Measurements from ENCODE around the gene ASS1. TPM values are rescaled to one million over a fixed set of nuclear protein-coding genes. Genes with fewer than 3 reads are reported as not detected.

ASS1 gene
- total RNA-seq, 1 experiment from 2014 or later = 118 TPM

DNA sequence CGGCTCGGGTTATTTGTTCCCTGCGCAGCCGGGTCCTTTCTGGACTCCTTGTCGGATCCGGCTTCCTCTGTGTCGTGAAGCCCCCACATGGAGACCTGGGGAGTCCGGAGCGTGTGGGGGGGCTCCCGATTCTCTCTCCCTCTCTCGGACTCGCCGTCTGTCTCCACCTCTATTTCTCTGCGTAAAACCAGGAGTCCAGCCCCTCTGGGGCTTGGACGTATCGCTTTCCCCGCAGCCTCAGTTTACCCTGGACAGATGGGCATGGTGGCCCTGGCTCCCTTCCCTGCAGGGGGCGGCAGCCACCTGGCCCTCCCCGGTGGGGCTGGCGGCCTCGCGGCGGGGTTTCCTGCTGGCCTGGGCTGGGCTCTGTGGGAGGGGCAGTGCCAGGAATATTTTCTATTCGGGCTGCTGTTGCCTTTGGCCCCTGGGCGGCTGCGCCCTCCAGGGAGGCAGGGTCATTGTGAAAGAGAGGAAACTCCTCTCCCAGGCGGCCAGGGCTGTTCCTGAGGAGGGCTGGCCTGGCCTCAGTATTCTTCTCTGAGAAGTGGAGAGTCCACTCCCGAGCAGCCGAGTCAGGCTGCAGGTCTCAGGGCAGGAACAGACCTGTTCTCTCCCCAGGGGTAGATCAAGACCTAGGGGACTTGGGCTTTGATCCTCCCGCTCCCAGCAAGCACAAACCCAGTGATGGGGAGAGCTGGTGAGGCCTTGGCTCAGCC, 665 bp downstream of the ASS1 start:
- POLR2A ChIA-PET = interaction anchor here (0.6 kb wide), 2 partner anchors 76 to 134 kb away, joined by 4 to 7 read pairs; partner anchors contain the start of gene FUBP3
- Mint-ChIP-seq H3K4me1 (ENCODE audit: low read depth, unreplicated experiment) (peaks cover 27% of the 10 kb centered on the region), H3K9me3 (ENCODE audit: unreplicated experiment) (peaks cover 13% of the 10 kb centered on the region), H3K27me3 (ENCODE audit: insufficient read depth, unreplicated experiment) (no peaks in the 10 kb centered on the region), H3K4me3 (ENCODE audit: unreplicated experiment) (peak overlapping the region; percentile 76), H3K27ac (ENCODE audit: unreplicated experiment) (peak overlapping the region; percentile 55), H3K36me3 (ENCODE audit: insufficient read depth, unreplicated experiment) (peaks cover 5% of the 10 kb centered on the region)
- BruUV-seq (replicated peaks) = TSS peak; percentile 40
- no peaks in the 10 kb centered on the region for H3K36me3 ChIP-seq (ENCODE audit: control insufficient read depth, insufficient read depth, low read length)
- CTCF ChIA-PET = interaction anchor here (0.6 to 1.4 kb wide), 2 partner anchors 15 to 69 kb away, joined by 3 to 7 read pairs; no protein-coding TSS in a partner anchor
- TF ChIP-seq, protein P1, sequence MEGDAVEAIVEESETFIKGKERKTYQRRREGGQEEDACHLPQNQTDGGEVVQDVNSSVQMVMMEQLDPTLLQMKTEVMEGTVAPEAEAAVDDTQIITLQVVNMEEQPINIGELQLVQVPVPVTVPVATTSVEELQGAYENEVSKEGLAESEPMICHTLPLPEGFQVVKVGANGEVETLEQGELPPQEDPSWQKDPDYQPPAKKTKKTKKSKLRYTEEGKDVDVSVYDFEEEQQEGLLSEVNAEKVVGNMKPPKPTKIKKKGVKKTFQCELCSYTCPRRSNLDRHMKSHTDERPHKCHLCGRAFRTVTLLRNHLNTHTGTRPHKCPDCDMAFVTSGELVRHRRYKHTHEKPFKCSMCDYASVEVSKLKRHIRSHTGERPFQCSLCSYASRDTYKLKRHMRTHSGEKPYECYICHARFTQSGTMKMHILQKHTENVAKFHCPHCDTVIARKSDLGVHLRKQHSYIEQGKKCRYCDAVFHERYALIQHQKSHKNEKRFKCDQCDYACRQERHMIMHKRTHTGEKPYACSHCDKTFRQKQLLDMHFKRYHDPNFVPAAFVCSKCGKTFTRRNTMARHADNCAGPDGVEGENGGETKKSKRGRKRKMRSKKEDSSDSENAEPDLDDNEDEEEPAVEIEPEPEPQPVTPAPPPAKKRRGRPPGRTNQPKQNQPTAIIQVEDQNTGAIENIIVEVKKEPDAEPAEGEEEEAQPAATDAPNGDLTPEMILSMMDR (IDR thresholded peaks at IDR 0.05; ENCODE audit: insufficient read depth in 1 of 2, low read depth in 1 of 2, low read length in 1 of 2, severe bottlenecking in 1 of 2, unreplicated experiment in 1 of 2) = peak in 1 of 2 experiments; percentile 30
- H3K27me3 ChIP-seq (replicated peaks; ENCODE audit: control insufficient read depth, insufficient read depth, low read length) = no peaks in the 10 kb centered on the region
- peaks cover 37% of the 10 kb centered on the region for H3K4me1 ChIP-seq
- DNase-seq = peak; percentile 65 to 66
- intact Hi-C loops (cut with micrococcal nuclease; ENCODE audit: unreplicated experiment) = no loop called here
- peak overlapping the region; percentile 74 for H3K4me3 ChIP-seq (ENCODE audit: low read depth, low read length)
- no peaks in the 10 kb centered on the region; the same call in none of the 2 replicates for H3K9me3 ChIP-seq

DNA sequence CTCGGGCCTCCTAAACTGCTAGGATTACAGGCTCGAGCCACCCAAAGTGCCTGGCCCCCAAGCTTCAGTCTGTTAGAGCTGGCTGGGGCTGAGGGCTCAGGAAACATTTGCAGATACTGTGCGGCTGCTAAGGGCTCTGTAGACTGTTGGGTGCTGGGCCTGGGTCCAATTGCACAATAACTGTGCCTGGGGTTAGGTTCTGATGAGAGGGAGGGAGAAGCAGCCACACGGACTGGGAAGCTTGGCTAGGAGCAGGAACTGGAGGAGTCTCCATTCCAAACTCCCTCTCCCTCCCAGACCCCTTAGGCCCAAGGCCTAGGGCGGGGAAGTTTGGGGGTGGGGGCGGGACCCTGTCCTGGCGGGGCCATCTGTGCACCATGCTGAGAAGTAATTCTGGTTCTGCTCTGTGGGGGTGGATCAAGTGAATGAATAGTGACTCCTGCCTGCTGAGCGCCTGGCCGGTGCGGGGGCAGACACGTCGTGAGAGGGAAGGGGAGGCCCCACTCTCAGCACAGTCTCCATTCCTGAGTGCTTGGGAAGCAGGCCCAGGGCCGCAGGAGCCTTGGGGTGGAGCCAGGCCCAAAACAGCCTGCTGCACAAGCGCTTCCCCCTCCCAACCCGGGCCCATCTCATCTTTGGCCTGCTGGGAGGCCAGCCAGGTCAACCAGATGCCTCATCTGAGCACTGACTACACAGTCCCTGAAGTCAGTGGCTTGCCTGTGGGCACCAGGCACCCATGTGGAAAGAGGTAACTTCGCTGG, 1.5 kb downstream of the ASS1 start:
- Mint-ChIP-seq H3K27ac (ENCODE audit: unreplicated experiment) (peak overlapping the region; percentile 55), H3K4me1 (ENCODE audit: low read depth, unreplicated experiment) (peaks cover 27% of the 10 kb centered on the region), H3K27me3 (ENCODE audit: insufficient read depth, unreplicated experiment) (no peaks in the 10 kb centered on the region), H3K9me3 (ENCODE audit: unreplicated experiment) (peaks cover 12% of the 10 kb centered on the region), H3K4me3 (ENCODE audit: unreplicated experiment) (peak overlapping the region; percentile 76), H3K36me3 (ENCODE audit: insufficient read depth, unreplicated experiment) (peaks cover 5% of the 10 kb centered on the region)
- ChIA-PET CTCF (interaction anchor here (0.6 to 1.4 kb wide), 2 partner anchors 14 to 70 kb away, joined by 3 to 7 read pairs; no protein-coding TSS in a partner anchor), POLR2A (interaction anchor here (0.6 to 0.8 kb wide), 2 partner anchors 10 to 75 kb away, joined by 4 read pairs; no protein-coding TSS in a partner anchor)
- Histone ChIP-seq H3K4me1 (peaks cover 45% of the 10 kb centered on the region), H3K27me3 (replicated peaks; ENCODE audit: control insufficient read depth, insufficient read depth, low read length) (no peaks in the 10 kb centered on the region), H3K4me3 (ENCODE audit: low read depth, low read length) (no peak overlapping the region; the same call in 1 of the 2 replicates), H3K36me3 (ENCODE audit: control insufficient read depth, insufficient read depth, low read length) (no peaks in the 10 kb centered on the region), H3K9me3 (no peaks in the 10 kb centered on the region; the same call in 1 of the 2 replicates)
- peak; percentile 26 to 66 for DNase-seq
- TF ChIP-seq, protein P1 (IDR thresholded peaks at IDR 0.05; ENCODE audit: insufficient read depth in 1 of 2, low read depth in 1 of 2, low read length in 1 of 2, severe bottlenecking in 1 of 2, unreplicated experiment in 1 of 2) = no peak
- intact Hi-C loops (cut with micrococcal nuclease; ENCODE audit: unreplicated experiment) = no loop called here
- BruUV-seq (replicated peaks) = no TSS peak

DNA sequence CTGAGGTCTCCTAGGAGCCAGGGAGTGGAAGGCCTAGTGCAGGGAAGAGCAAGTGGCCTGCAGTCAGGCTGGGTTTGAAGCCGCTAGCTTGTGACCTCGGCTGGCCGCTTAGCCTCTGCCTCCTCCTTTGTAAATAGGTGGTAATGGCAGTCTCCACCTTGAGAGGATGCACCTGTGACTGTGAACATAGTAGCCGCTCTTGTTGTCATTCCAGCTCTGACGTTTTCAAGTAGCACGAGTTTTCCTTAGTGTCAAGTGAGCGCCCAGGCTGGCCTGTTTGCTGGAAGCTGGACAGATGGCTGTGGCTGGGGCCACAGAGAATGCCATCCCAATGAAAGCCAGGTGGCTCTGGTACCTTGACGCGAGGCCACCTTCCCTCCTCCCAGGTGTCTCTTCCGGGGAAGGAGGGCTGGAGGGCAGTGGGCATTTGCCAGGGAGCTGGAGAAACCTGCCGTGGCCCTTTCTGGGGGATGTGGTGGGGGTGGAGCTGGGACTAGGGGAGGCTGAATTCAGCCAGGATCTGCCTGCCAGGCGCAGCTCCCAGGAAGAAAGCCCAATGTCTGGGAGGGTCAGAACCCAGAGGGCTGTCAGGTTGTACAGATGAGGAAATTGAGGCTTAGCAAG, 2.5 kb downstream of the ASS1 start:
- Histone ChIP-seq H3K27me3 (replicated peaks; ENCODE audit: control insufficient read depth, insufficient read depth, low read length) (no peaks in the 10 kb centered on the region), H3K36me3 (ENCODE audit: control insufficient read depth, insufficient read depth, low read length) (no peaks in the 10 kb centered on the region), H3K4me3 (ENCODE audit: low read depth, low read length) (no peak overlapping the region), H3K4me1 (peaks cover 52% of the 10 kb centered on the region), H3K9me3 (no peaks in the 10 kb centered on the region)
- intact Hi-C loops (cut with micrococcal nuclease; ENCODE audit: unreplicated experiment) = no loop called here
- POLR2A ChIA-PET = interaction anchor here (0.8 kb wide), 1 partner anchor 11 kb away, joined by 4 read pairs; no protein-coding TSS in a partner anchor
- H3K4me1 Mint-ChIP-seq (ENCODE audit: low read depth, unreplicated experiment) = peaks cover 27% of the 10 kb centered on the region
- peaks cover 5% of the 10 kb centered on the region for H3K36me3 Mint-ChIP-seq (ENCODE audit: insufficient read depth, unreplicated experiment)
- TF ChIP-seq, protein P1 (IDR thresholded peaks at IDR 0.05; ENCODE audit: insufficient read depth in 1 of 2, low read depth in 1 of 2, low read length in 1 of 2, severe bottlenecking in 1 of 2, unreplicated experiment in 1 of 2) = no peak
- peak overlapping the region; percentile 76 for H3K4me3 Mint-ChIP-seq (ENCODE audit: unreplicated experiment)
- H3K9me3 Mint-ChIP-seq (ENCODE audit: unreplicated experiment) = peaks cover 2% of the 10 kb centered on the region
- CTCF ChIA-PET = no interaction called here
- no peaks in the 10 kb centered on the region for H3K27me3 Mint-ChIP-seq (ENCODE audit: insufficient read depth, unreplicated experiment)
- DNase-seq = no peak
- no TSS peak for BruUV-seq (replicated peaks)
- H3K27ac Mint-ChIP-seq (ENCODE audit: unreplicated experiment) = peak overlapping the region; percentile 64

Measured in Caco-2 (cell line).